Suprapubic skin (tissue), 4 donors: Measurements from ENCODE around the gene SZT2. TPM values are rescaled to one million over a fixed set of nuclear protein-coding genes. Genes with fewer than 3 reads are reported as not detected.

Source experiments
- DNase-seq, 2 donors: peaks; one replicate each; pipeline ENCODE4 v3.0.0-alpha.2; 2019; ENCODE audit warnings: low spot score in 2 of 2
- H3K27ac ChIP-seq: fragments of 200-600 bp; sonication (generic); one replicate; pipeline ENCODE4 v1.5.1; 2019
- H3K27me3 ChIP-seq: fragments of 200-600 bp; sonication (generic); one replicate; pipeline ENCODE4 v1.5.1; 2019
- H3K36me3 ChIP-seq: fragments of 200-600 bp; sonication (generic); one replicate; pipeline ENCODE4 v1.5.1; 2019
- H3K4me1 ChIP-seq: fragments of 200-600 bp; sonication (generic); one replicate; pipeline ENCODE4 v1.5.1; 2019
- H3K4me3 ChIP-seq: fragments of 200-600 bp; sonication (generic); one replicate; pipeline ENCODE4 v1.5.1; 2019; ENCODE audit warnings: mild to moderate bottlenecking
- H3K9me3 ChIP-seq: fragments of 200-600 bp; sonication (generic); one replicate; pipeline ENCODE4 v1.5.1; 2019
- CTCF ChIP-seq, 2 donors: fragments of 200-600 bp in 1 of 2; fragments of 450-650 bp in 1 of 2; sonication (generic) in 1 of 2; IDR thresholded peaks; one replicate each; pipeline ENCODE4 v1.5.1; 2016 to 2019; ENCODE audit warnings: antibody characterized with exemption in 2 of 2, mild to moderate bottlenecking in 1 of 2, moderate library complexity in 1 of 2
- EP300 ChIP-seq: sonication (generic); formaldehyde crosslinking; IDR thresholded peaks from one replicate; pipeline ENCODE4 v1.6.1; 2017; ENCODE audit warnings: antibody characterized with exemption
- POLR2A ChIP-seq, 2 donors: fragments of 450-650 bp; IDR thresholded peaks; one replicate each; pipeline ENCODE4 v1.6.1; 2017; ENCODE audit warnings: antibody characterized with exemption in 2 of 2, mild to moderate bottlenecking in 2 of 2, moderate library complexity in 2 of 2
- POLR2AphosphoS5 ChIP-seq, 3 donors: sonication (generic); formaldehyde crosslinking; IDR thresholded peaks; one replicate each; pipeline ENCODE4 v1.6.1; 2017; ENCODE audit warnings: antibody characterized with exemption in 3 of 3
- WGBS: methylation state at CpG from one replicate; pipeline ENCODE4 v1.1.5; 2018; 5-methylcytosine and 5-hydroxymethylcytosine counted together
- total RNA-seq, 4 donors: library from RNA; depleted of rRNA; stranded (reverse); fragments of >200 nt; gene quantifications; one replicate each; pipeline ENCODE4 v1.1.0, GENCODE V29; 2016

The SZT2 gene
- total RNA-seq, 4 donors from 2014 or later, result 44.2 to 132 (median 65.5) TPM

- Histone ChIP-seq H3K36me3 (peaks cover 93% of the 10 kb centered on the region), H3K27me3 (no peaks in the 10 kb centered on the region), H3K27ac (no peak overlapping the region), H3K4me3 (no peak overlapping the region), H3K9me3 (no peaks in the 10 kb centered on the region), H3K4me1 (peaks cover 7% of the 10 kb centered on the region)
- TF ChIP-seq POLR2A (IDR thresholded peaks at IDR 0.05) (no peak), CTCF (IDR thresholded peaks at IDR 0.05) (no peak), EP300 (no peak), POLR2AphosphoS5 (IDR thresholded peaks at IDR 0.05) (no peak)
- no peak for DNase-seq
- 94% methylated on average over 2 of the region's 5 CpGs for WGBS
Observed at GRCh38 chr1:43430831-43431230, 41.1 kb downstream of the SZT2 start.

GRCh38 chr1:43431676-43432075 is 42.0 kb downstream of the SZT2 start:
- H3K27me3 ChIP-seq, result no peaks in the 10 kb centered on the region
- H3K27ac ChIP-seq, result no peak overlapping the region
- no peaks in the 10 kb centered on the region for H3K9me3 ChIP-seq
- H3K36me3 ChIP-seq, result peaks cover 85% of the 10 kb centered on the region
- peak; percentile 49 to 59 for DNase-seq
- no peak overlapping the region for H3K4me3 ChIP-seq
- peaks cover 7% of the 10 kb centered on the region for H3K4me1 ChIP-seq
- TF ChIP-seq CTCF (IDR thresholded peaks at IDR 0.05), result no peak
- no peak for TF ChIP-seq EP300
- TF ChIP-seq POLR2A (IDR thresholded peaks at IDR 0.05), result no peak
- TF ChIP-seq POLR2AphosphoS5 (IDR thresholded peaks at IDR 0.05), result no peak
- WGBS, result 99% methylated on average over 9 of the region's 9 CpGs

GRCh38 chr1:43432171-43432860 is 42.6 kb downstream of the SZT2 start:
- WGBS, result 100% methylated on average over 2 of the region's 9 CpGs
- DNase-seq, result peak; percentile 57 to 69
- Histone ChIP-seq H3K27ac (no peak overlapping the region), H3K27me3 (no peaks in the 10 kb centered on the region), H3K36me3 (peaks cover 82% of the 10 kb centered on the region), H3K4me3 (no peak overlapping the region), H3K4me1 (peaks cover 10% of the 10 kb centered on the region), H3K9me3 (no peaks in the 10 kb centered on the region)
- TF ChIP-seq EP300 (no peak), CTCF (IDR thresholded peaks at IDR 0.05) (no peak), POLR2AphosphoS5 (IDR thresholded peaks at IDR 0.05) (no peak), POLR2A (IDR thresholded peaks at IDR 0.05) (no peak)

GRCh38 chr1:43432907-43433306 is 43.2 kb downstream of the SZT2 start:
- DNase-seq, result peak in 1 of 2 donors; percentile 37
- peaks cover 10% of the 10 kb centered on the region for H3K4me1 ChIP-seq
- H3K4me3 ChIP-seq, result no peak overlapping the region
- 95% methylated on average over 5 of the region's 5 CpGs for WGBS
- no peaks in the 10 kb centered on the region for H3K27me3 ChIP-seq
- no peak overlapping the region for H3K27ac ChIP-seq
- H3K36me3 ChIP-seq, result peaks cover 82% of the 10 kb centered on the region
- TF ChIP-seq CTCF (IDR thresholded peaks at IDR 0.05) (no peak), POLR2AphosphoS5 (IDR thresholded peaks at IDR 0.05) (no peak), EP300 (no peak), POLR2A (IDR thresholded peaks at IDR 0.05) (no peak)
- no peaks in the 10 kb centered on the region for H3K9me3 ChIP-seq

- Histone ChIP-seq H3K9me3 (no peaks in the 10 kb centered on the region), H3K27me3 (no peaks in the 10 kb centered on the region), H3K36me3 (peaks cover 82% of the 10 kb centered on the region), H3K4me3 (no peak overlapping the region), H3K4me1 (peaks cover 10% of the 10 kb centered on the region), H3K27ac (no peak overlapping the region)
- TF ChIP-seq CTCF (IDR thresholded peaks at IDR 0.05), result no peak
- TF ChIP-seq EP300, result no peak
- no peak for TF ChIP-seq POLR2AphosphoS5 (IDR thresholded peaks at IDR 0.05)
- no peak for TF ChIP-seq POLR2A (IDR thresholded peaks at IDR 0.05)
- 92% methylated on average over 7 of the region's 7 CpGs for WGBS
- peak; percentile 30 to 55 for DNase-seq
Observed at GRCh38 chr1:43434256-43434655, 44.6 kb downstream of the SZT2 start.
